ENCODE results near the gene ELOVL7. TPM values are rescaled to one million over a fixed set of nuclear protein-coding genes. Genes with fewer than 3 reads are reported as not detected.

Gene ELOVL7
- total RNA-seq, 4 donors from 2014 or later, result 41.5 to 96.9 (median 69.8) TPM

DNA sequence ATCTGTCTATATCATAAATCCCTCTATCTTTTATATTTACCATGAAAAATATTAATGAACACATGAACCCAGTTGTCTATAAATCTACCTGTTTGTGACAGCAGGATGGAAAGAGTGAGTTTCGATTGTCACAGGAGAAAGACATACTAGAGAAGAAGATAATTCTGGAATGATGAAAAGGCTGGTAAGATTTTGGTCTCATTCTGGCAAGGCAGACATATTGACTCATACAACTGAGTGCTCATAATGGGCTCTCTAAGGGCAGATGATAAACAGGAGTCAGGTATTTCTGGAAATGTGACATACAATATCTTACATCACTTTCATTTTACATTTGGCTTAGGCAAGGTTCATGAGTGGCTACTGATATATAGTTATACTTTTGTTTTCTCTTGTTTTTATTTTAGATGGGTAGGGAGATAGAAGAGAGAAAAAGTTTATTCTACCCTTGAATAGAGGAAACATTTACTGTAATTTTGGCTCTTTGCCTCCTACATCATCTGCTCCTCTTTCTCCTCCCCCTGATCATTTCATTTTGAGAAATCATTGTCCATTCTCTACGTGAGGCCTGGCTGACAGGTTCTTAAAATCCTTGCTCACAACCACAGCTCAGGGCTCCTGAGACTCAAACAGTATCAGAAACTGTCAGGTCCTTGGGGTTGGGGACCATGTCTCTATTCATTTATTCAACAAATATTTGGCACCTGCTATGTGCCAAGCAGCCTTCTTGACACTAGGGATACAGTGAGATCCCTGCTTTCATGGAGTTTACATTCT lies 14.4 kb downstream of the ELOVL7 start:
- intact Hi-C loops (cut with DNase I; ENCODE audit: low total_unique reads), result no loop called here
- DNase-seq (ENCODE audit: low spot score in 2 of 2), result no peak
- TF ChIP-seq, protein P1, sequence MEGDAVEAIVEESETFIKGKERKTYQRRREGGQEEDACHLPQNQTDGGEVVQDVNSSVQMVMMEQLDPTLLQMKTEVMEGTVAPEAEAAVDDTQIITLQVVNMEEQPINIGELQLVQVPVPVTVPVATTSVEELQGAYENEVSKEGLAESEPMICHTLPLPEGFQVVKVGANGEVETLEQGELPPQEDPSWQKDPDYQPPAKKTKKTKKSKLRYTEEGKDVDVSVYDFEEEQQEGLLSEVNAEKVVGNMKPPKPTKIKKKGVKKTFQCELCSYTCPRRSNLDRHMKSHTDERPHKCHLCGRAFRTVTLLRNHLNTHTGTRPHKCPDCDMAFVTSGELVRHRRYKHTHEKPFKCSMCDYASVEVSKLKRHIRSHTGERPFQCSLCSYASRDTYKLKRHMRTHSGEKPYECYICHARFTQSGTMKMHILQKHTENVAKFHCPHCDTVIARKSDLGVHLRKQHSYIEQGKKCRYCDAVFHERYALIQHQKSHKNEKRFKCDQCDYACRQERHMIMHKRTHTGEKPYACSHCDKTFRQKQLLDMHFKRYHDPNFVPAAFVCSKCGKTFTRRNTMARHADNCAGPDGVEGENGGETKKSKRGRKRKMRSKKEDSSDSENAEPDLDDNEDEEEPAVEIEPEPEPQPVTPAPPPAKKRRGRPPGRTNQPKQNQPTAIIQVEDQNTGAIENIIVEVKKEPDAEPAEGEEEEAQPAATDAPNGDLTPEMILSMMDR (IDR thresholded peaks at IDR 0.05), result no peak
- no peak for TF ChIP-seq POLR2A (IDR thresholded peaks at IDR 0.05)
- WGBS, 2 donors, result 68 to 75% methylated on average over 2 of the region's 2 CpGs
- no peak overlapping the region for H3K4me3 ChIP-seq (ENCODE audit: low read depth, poor library complexity, severe bottlenecking)

DNA sequence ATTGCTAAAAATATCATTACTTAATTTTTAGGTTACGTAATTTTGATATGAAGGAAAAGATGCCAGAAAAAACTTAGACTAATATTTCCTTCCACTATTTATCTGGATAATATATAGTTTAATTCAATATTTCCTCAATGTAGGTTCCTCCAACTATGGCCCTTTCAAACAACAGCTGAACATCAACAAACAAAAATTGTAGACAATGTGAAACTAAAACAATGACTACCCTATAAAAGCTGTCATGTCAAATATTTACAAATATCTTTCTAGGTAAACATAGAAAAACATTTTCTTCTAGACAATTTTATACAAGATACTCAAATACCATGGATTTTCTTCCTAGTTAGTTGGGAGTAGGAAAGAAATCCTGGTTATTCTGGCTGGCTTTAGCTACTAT lies 16.9 kb downstream of the ELOVL7 start:
- no peak for TF ChIP-seq POLR2A (IDR thresholded peaks at IDR 0.05)
- TF ChIP-seq, protein P1 (IDR thresholded peaks at IDR 0.05), result no peak
- intact Hi-C loops (cut with DNase I; ENCODE audit: low total_unique reads), result no loop called here
- H3K4me3 ChIP-seq (ENCODE audit: low read depth, poor library complexity, severe bottlenecking), result no peak overlapping the region
- DNase-seq (ENCODE audit: low spot score in 2 of 2), result no peak
- WGBS, 2 donors, result 81 to 83% methylated on average over 1 of the region's 1 CpG

DNA sequence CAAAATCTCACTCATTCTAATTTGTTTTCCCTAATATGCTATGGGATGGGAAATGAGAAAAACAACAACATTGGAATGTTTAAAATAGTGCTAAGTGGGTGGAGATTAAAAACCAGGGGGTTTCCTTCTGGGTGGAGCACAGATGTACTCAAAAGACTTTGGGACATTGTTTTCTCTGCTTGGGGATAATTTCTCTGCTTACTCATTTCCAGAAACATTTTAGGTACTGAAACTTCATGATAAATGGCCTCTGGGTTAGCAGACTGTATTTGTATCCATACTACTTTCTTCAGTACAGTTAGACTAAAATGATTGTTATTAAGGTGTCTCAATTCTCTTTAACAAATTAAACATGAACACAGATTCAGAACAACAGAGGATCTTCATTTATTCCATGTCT lies 17.4 kb downstream of the ELOVL7 start:
- intact Hi-C loops (cut with DNase I; ENCODE audit: low total_unique reads), result no loop called here
- DNase-seq (ENCODE audit: low spot score in 2 of 2), result no peak
- no peak overlapping the region for H3K4me3 ChIP-seq (ENCODE audit: low read depth, poor library complexity, severe bottlenecking)
- TF ChIP-seq POLR2A (IDR thresholded peaks at IDR 0.05), result no peak
- TF ChIP-seq, protein P1 (IDR thresholded peaks at IDR 0.05), result no peak

DNA sequence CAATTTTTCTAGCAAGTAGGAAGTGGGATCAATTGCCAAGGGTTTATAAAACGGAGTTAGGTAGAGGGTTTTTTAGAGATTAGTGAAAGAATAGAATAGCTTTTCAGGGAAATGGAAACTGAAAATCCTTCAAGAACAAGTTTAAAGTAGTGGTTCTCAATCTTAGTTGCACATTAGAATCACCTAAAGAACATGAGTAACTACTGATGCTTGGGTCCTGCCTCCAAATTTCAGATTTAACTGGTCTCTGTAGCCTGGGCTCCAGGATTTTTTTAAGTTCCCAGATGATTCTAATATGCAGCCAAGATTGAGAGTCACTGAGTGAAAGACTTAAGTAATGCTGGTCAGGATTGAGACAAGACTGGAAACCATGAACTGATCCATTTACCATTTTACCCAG lies 20.5 kb downstream of the ELOVL7 start:
- intact Hi-C loops (cut with DNase I; ENCODE audit: low total_unique reads), result no loop called here
- TF ChIP-seq, protein P1 (IDR thresholded peaks at IDR 0.05), result no peak
- no peak for TF ChIP-seq POLR2A (IDR thresholded peaks at IDR 0.05)
- WGBS, 2 donors, result 78 to 83% methylated on average over 1 of the region's 1 CpG
- no peak for DNase-seq (ENCODE audit: low spot score in 2 of 2)
- no peak overlapping the region for H3K4me3 ChIP-seq (ENCODE audit: low read depth, poor library complexity, severe bottlenecking)

DNA sequence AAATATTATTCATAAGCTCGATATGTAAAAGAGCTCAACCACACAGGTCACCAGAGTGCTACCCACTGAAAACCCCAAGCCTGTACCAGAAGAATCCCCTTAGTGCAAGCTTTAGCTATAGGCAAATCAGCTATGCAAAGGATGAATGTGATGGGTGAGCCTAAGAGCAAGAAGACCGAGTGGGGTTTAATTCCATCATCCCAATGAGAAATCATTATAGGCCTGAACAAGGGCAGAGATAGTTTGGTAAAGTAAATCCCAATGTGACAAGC lies 21.8 kb downstream of the ELOVL7 start:
- TF ChIP-seq, protein P1 (IDR thresholded peaks at IDR 0.05), result no peak
- no peak for TF ChIP-seq POLR2A (IDR thresholded peaks at IDR 0.05)
- no peak for DNase-seq (ENCODE audit: low spot score in 2 of 2)
- intact Hi-C loops (cut with DNase I; ENCODE audit: low total_unique reads), result no loop called here
- WGBS, 2 donors, result 89 to 92% methylated on average over 2 of the region's 2 CpGs
- no peak overlapping the region for H3K4me3 ChIP-seq (ENCODE audit: low read depth, poor library complexity, severe bottlenecking)
